ENCODE measurements around the gene GAS2L3. TPM values are rescaled to one million over a fixed set of nuclear protein-coding genes. Genes with fewer than 3 reads are reported as not detected.

The GAS2L3 gene
- total and polyA plus RNA-seq, 2 donors (not counting 1 experiment from before 2014, with no cell fraction given): 0.10 TPM; not detected in 1

GRCh38 chr12:100651108-100651507 lies 77.6 kb downstream of the GAS2L3 start:
- TF ChIP-seq CTCF (IDR thresholded peaks at IDR 0.05): no peak
- TF ChIP-seq EZH2 (IDR thresholded peaks at IDR 0.05; ENCODE audit: borderline replicate concordance, insufficient read depth, low read depth, low read length, poor library complexity, severe bottlenecking): no peak
- H3K9ac ChIP-seq (ENCODE audit: low read length): no peak overlapping the region
- Mint-ChIP-seq H3K27me3 (peaks cover 9% of the 10 kb centered on the region), H3K27ac (no peak overlapping the region), H3K4me3 (no peak overlapping the region), H3K4me1 (no peaks in the 10 kb centered on the region), H3K9me3 (ENCODE audit: insufficient read depth) (peaks cover 2% of the 10 kb centered on the region)
- intact Hi-C loops (cut with micrococcal nuclease): no loop called here
- H3K36me3 ChIP-seq (replicated peaks in 1 of 2; ENCODE audit: control extremely low read depth in 1 of 2, control insufficient read depth in 1 of 2, extremely low read depth in 1 of 2, insufficient read depth in 2 of 2, low read length in 1 of 2): no peaks in the 10 kb centered on the region
- H2AFZ ChIP-seq (ENCODE audit: insufficient read depth, low read depth, low read length, poor library complexity, severe bottlenecking): no peak overlapping the region
- H3K79me2 ChIP-seq (ENCODE audit: control insufficient read depth, insufficient read depth, low read length): no peaks in the 10 kb centered on the region
- 78% methylated on average over 3 of the region's 3 CpGs for WGBS (ENCODE audit: insufficient coverage)
- no peaks in the 10 kb centered on the region for H3K27me3 ChIP-seq (replicated peaks in 1 of 4; ENCODE audit: control extremely low read depth in 1 of 4, control insufficient read depth in 3 of 4, insufficient read depth in 4 of 4, low read length in 3 of 4)
- H3K4me1 ChIP-seq (ENCODE audit: control insufficient read depth in 2 of 2, insufficient read depth in 2 of 2, low read length in 2 of 2): no peaks in the 10 kb centered on the region
- ChIA-PET POLR2A (no interaction called here), CTCF (no interaction called here)
- H3K4me2 ChIP-seq (replicated peaks; ENCODE audit: low read depth, low read length, poor library complexity, severe bottlenecking): no peak overlapping the region
- ATAC-seq (ENCODE audit: low read depth) (no peak), DNase-seq (no peak)
- H3K4me3 ChIP-seq (ENCODE audit: control extremely low read depth in 1 of 5, extremely low read depth in 1 of 5, insufficient read depth in 1 of 5, low read depth in 2 of 5, low read length in 4 of 5): no peak overlapping the region
- no peaks in the 10 kb centered on the region for H3K9me3 ChIP-seq (ENCODE audit: control extremely low read depth in 1 of 3, control insufficient read depth in 2 of 3, insufficient read depth in 1 of 3, low read length in 2 of 3)
- no peaks in the 10 kb centered on the region for H4K20me1 ChIP-seq (ENCODE audit: control insufficient read depth, insufficient read depth, low read length, poor library complexity, severe bottlenecking)
- no peak overlapping the region for H3K27ac ChIP-seq (ENCODE audit: low read length in 2 of 2)

GRCh38 chr12:100651694-100652093 lies 78.2 kb downstream of the GAS2L3 start:
- Mint-ChIP-seq H3K27ac (no peak overlapping the region), H3K4me1 (no peaks in the 10 kb centered on the region), H3K9me3 (ENCODE audit: insufficient read depth) (peaks cover 2% of the 10 kb centered on the region), H3K4me3 (no peak overlapping the region), H3K27me3 (peaks cover 9% of the 10 kb centered on the region)
- Histone ChIP-seq H3K79me2 (ENCODE audit: control insufficient read depth, insufficient read depth, low read length) (no peaks in the 10 kb centered on the region), H3K9ac (ENCODE audit: low read length) (no peak overlapping the region), H2AFZ (ENCODE audit: insufficient read depth, low read depth, low read length, poor library complexity, severe bottlenecking) (no peak overlapping the region), H3K4me1 (ENCODE audit: control insufficient read depth in 2 of 2, insufficient read depth in 2 of 2, low read length in 2 of 2) (no peaks in the 10 kb centered on the region), H4K20me1 (ENCODE audit: control insufficient read depth, insufficient read depth, low read length, poor library complexity, severe bottlenecking) (no peaks in the 10 kb centered on the region), H3K27me3 (replicated peaks in 1 of 4; ENCODE audit: control extremely low read depth in 1 of 4, control insufficient read depth in 3 of 4, insufficient read depth in 4 of 4, low read length in 3 of 4) (no peaks in the 10 kb centered on the region), H3K4me3 (ENCODE audit: control extremely low read depth in 1 of 5, extremely low read depth in 1 of 5, insufficient read depth in 1 of 5, low read depth in 2 of 5, low read length in 4 of 5) (no peak overlapping the region), H3K36me3 (replicated peaks in 1 of 2; ENCODE audit: control extremely low read depth in 1 of 2, control insufficient read depth in 1 of 2, extremely low read depth in 1 of 2, insufficient read depth in 2 of 2, low read length in 1 of 2) (no peaks in the 10 kb centered on the region), H3K27ac (ENCODE audit: low read length in 2 of 2) (no peak overlapping the region), H3K9me3 (ENCODE audit: control extremely low read depth in 1 of 3, control insufficient read depth in 2 of 3, insufficient read depth in 1 of 3, low read length in 2 of 3) (no peaks in the 10 kb centered on the region), H3K4me2 (replicated peaks; ENCODE audit: low read depth, low read length, poor library complexity, severe bottlenecking) (no peak overlapping the region)
- WGBS (ENCODE audit: insufficient coverage): 69% methylated on average over 2 of the region's 4 CpGs
- CTCF ChIA-PET: no interaction called here
- intact Hi-C loops (cut with micrococcal nuclease): no loop called here
- POLR2A ChIA-PET: no interaction called here
- no peak for TF ChIP-seq EZH2 (IDR thresholded peaks at IDR 0.05; ENCODE audit: borderline replicate concordance, insufficient read depth, low read depth, low read length, poor library complexity, severe bottlenecking)
- no peak for TF ChIP-seq CTCF (IDR thresholded peaks at IDR 0.05)
- no peak for DNase-seq
- ATAC-seq (ENCODE audit: low read depth): no peak
